LNCAP (cell line): Measurements from ENCODE around the gene MILR1.
A peak's percentile ranks its signal among the peaks of the same experiment; 100 is the strongest.

ENCODE experiments used
- CTCF ChIP-seq: fragments of 450-650 bp; IDR thresholded peaks from 2 replicates; pipeline ENCODE4 v1.5.1; 2017; ENCODE audit warnings: mild to moderate bottlenecking

Gene MILR1

GRCh38 chr17:64406321-64407200 lies 42.4 kb upstream of the MILR1 start:
- no peak for TF ChIP-seq CTCF

- TF ChIP-seq CTCF: no peak
Observed at GRCh38 chr17:64410750-64411490, 38.0 kb upstream of the MILR1 start.

GRCh38 chr17:64411999-64412771 lies 36.7 kb upstream of the MILR1 start:
- TF ChIP-seq CTCF: no peak

GRCh38 chr17:64412944-64413381 lies 36.0 kb upstream of the MILR1 start:
- no peak for TF ChIP-seq CTCF

- no peak for TF ChIP-seq CTCF
Observed at GRCh38 chr17:64413513-64413912, 35.4 kb upstream of the MILR1 start.

- peak; percentile 73 for TF ChIP-seq CTCF
Observed at GRCh38 chr17:64418506-64419339, 30.2 kb upstream of the MILR1 start.
